ENCODE data around the gene ATF3. TPM values are rescaled to one million over a fixed set of nuclear protein-coding genes. Genes with fewer than 3 reads are reported as not detected.

The ATF3 gene
- total and polyA plus RNA-seq, 2 donors (not counting 1 experiment from before 2014, with no cell fraction given) = 33.8 to 35.7 TPM

GRCh38 chr1:212568978-212569537 is 39.5 kb upstream of the ATF3 start:
- TF ChIP-seq, protein P1, sequence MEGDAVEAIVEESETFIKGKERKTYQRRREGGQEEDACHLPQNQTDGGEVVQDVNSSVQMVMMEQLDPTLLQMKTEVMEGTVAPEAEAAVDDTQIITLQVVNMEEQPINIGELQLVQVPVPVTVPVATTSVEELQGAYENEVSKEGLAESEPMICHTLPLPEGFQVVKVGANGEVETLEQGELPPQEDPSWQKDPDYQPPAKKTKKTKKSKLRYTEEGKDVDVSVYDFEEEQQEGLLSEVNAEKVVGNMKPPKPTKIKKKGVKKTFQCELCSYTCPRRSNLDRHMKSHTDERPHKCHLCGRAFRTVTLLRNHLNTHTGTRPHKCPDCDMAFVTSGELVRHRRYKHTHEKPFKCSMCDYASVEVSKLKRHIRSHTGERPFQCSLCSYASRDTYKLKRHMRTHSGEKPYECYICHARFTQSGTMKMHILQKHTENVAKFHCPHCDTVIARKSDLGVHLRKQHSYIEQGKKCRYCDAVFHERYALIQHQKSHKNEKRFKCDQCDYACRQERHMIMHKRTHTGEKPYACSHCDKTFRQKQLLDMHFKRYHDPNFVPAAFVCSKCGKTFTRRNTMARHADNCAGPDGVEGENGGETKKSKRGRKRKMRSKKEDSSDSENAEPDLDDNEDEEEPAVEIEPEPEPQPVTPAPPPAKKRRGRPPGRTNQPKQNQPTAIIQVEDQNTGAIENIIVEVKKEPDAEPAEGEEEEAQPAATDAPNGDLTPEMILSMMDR (conservative IDR thresholded peaks at IDR 0.05 in 1 of 2, IDR thresholded peaks at IDR 0.05 in 1 of 2; ENCODE audit: low read depth in 1 of 2, low read length in 2 of 2) = no peak
- TF ChIP-seq EZH2 (IDR thresholded peaks at IDR 0.05; ENCODE audit: low read length, missing control alignments) = no peak
- no peak for DNase-seq (ENCODE audit: low read depth in 2 of 2)
- Histone ChIP-seq H3K27me3 (ENCODE audit: control insufficient read depth, insufficient read depth, low read length) (no peaks in the 10 kb centered on the region), H3K36me3 (ENCODE audit: control insufficient read depth, insufficient read depth, low read length) (no peaks in the 10 kb centered on the region), H4K20me1 (ENCODE audit: control insufficient read depth, extremely low read depth, insufficient read depth, low read length) (no peaks in the 10 kb centered on the region), H2AFZ (ENCODE audit: low read length) (no peak overlapping the region), H3K9me3 (ENCODE audit: control insufficient read depth, insufficient read depth, low read depth, low read length) (no peaks in the 10 kb centered on the region), H3K4me2 (ENCODE audit: extremely low read depth, insufficient read depth, low read length) (no peak overlapping the region), H3K27ac (ENCODE audit: insufficient read depth, low read length) (no peak overlapping the region), H3K4me1 (ENCODE audit: control insufficient read depth, extremely low read depth, insufficient read depth, low read length) (peaks cover 9% of the 10 kb centered on the region), H3K79me2 (ENCODE audit: control insufficient read depth, insufficient read depth, low read length) (no peaks in the 10 kb centered on the region), H3K4me3 (replicated peaks in 1 of 4; ENCODE audit: control extremely low read depth in 1 of 4, insufficient read depth in 1 of 4, low read depth in 3 of 4, low read length in 4 of 4) (no peak overlapping the region), H3K9ac (ENCODE audit: insufficient read depth, low read length) (no peak overlapping the region)

DNA sequence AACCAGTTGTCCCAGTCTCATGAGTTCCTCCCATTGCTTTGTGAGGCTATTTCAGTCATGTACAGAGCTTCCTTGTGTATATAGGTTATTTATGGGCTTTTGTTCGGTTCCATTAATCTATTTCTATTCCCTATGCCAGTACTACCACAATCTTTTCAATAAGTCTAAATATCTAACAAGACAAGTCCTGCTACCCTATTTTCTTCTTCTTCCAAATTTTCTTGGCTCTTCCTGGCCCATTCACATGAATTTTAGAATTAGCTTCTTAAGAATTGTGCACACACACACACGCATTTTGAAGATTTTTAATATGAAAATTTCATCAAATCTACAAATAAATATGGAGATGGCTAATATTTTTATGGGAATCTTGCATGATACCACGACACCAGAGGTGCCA is 33.8 kb upstream of the ATF3 start:
- no peaks in the 10 kb centered on the region for H3K79me2 ChIP-seq (ENCODE audit: control insufficient read depth, insufficient read depth, low read length)
- no peak overlapping the region for H3K4me3 ChIP-seq (replicated peaks in 1 of 4; ENCODE audit: control extremely low read depth in 1 of 4, insufficient read depth in 1 of 4, low read depth in 3 of 4, low read length in 4 of 4)
- H3K9me3 ChIP-seq (ENCODE audit: control insufficient read depth, insufficient read depth, low read depth, low read length) = no peaks in the 10 kb centered on the region
- no peaks in the 10 kb centered on the region for H3K36me3 ChIP-seq (ENCODE audit: control insufficient read depth, insufficient read depth, low read length)
- no peak overlapping the region for H2AFZ ChIP-seq (ENCODE audit: low read length)
- no peak overlapping the region for H3K27ac ChIP-seq (ENCODE audit: insufficient read depth, low read length)
- H3K4me2 ChIP-seq (ENCODE audit: extremely low read depth, insufficient read depth, low read length) = no peak overlapping the region
- no peak for TF ChIP-seq EZH2 (IDR thresholded peaks at IDR 0.05; ENCODE audit: low read length, missing control alignments)
- TF ChIP-seq, protein P1 (conservative IDR thresholded peaks at IDR 0.05 in 1 of 2, IDR thresholded peaks at IDR 0.05 in 1 of 2; ENCODE audit: low read depth in 1 of 2, low read length in 2 of 2) = no peak
- no peak overlapping the region for H3K9ac ChIP-seq (ENCODE audit: insufficient read depth, low read length)
- H3K27me3 ChIP-seq (ENCODE audit: control insufficient read depth, insufficient read depth, low read length) = no peaks in the 10 kb centered on the region
- H3K4me1 ChIP-seq (ENCODE audit: control insufficient read depth, extremely low read depth, insufficient read depth, low read length) = no peaks in the 10 kb centered on the region
- no peaks in the 10 kb centered on the region for H4K20me1 ChIP-seq (ENCODE audit: control insufficient read depth, extremely low read depth, insufficient read depth, low read length)
- DNase-seq (ENCODE audit: low read depth in 2 of 2) = no peak

- no peaks in the 10 kb centered on the region for H3K79me2 ChIP-seq (ENCODE audit: control insufficient read depth, insufficient read depth, low read length)
- H3K4me2 ChIP-seq (ENCODE audit: extremely low read depth, insufficient read depth, low read length) = no peak overlapping the region
- H2AFZ ChIP-seq (ENCODE audit: low read length) = no peak overlapping the region
- no peak overlapping the region for H3K27ac ChIP-seq (ENCODE audit: insufficient read depth, low read length)
- no peak overlapping the region for H3K4me3 ChIP-seq (replicated peaks in 1 of 4; ENCODE audit: control extremely low read depth in 1 of 4, insufficient read depth in 1 of 4, low read depth in 3 of 4, low read length in 4 of 4)
- H3K27me3 ChIP-seq (ENCODE audit: control insufficient read depth, insufficient read depth, low read length) = no peaks in the 10 kb centered on the region
- DNase-seq (ENCODE audit: low read depth in 2 of 2) = no peak
- no peak overlapping the region for H3K9ac ChIP-seq (ENCODE audit: insufficient read depth, low read length)
- no peaks in the 10 kb centered on the region for H3K36me3 ChIP-seq (ENCODE audit: control insufficient read depth, insufficient read depth, low read length)
- H3K4me1 ChIP-seq (ENCODE audit: control insufficient read depth, extremely low read depth, insufficient read depth, low read length) = no peaks in the 10 kb centered on the region
- H3K9me3 ChIP-seq (ENCODE audit: control insufficient read depth, insufficient read depth, low read depth, low read length) = no peaks in the 10 kb centered on the region
- H4K20me1 ChIP-seq (ENCODE audit: control insufficient read depth, extremely low read depth, insufficient read depth, low read length) = no peaks in the 10 kb centered on the region
- TF ChIP-seq EZH2 (IDR thresholded peaks at IDR 0.05; ENCODE audit: low read length, missing control alignments) = no peak
- TF ChIP-seq, protein P1 (conservative IDR thresholded peaks at IDR 0.05 in 1 of 2, IDR thresholded peaks at IDR 0.05 in 1 of 2; ENCODE audit: low read depth in 1 of 2, low read length in 2 of 2) = no peak
Observed at GRCh38 chr1:212575333-212575732, 33.2 kb upstream of the ATF3 start.
